Neural progenitor cell (in vitro differentiated cells): ENCODE results near the gene ARHGAP15. TPM values are rescaled to one million over a fixed set of nuclear protein-coding genes. Genes with fewer than 3 reads are reported as not detected.

Experiments used
- DNase-seq: peaks from one replicate; pipeline ENCODE4 v3.0.0-alpha.2; 2016; ENCODE audit warnings: low spot score
- H2AFZ ChIP-seq: fragments of 200-600 bp; sonication (generic); replicated peaks from 2 replicates; pipeline ENCODE4 v1.6.1; 2016; ENCODE audit warnings: antibody characterized with exemption
- H3F3A ChIP-seq: fragments of 200-600 bp; sonication (generic); 2 replicates; pipeline ENCODE4 v1.6.1; 2016; ENCODE audit warnings: antibody characterized with exemption, low read depth
- H3K27ac ChIP-seq: fragments of 200-600 bp; sonication (generic); 2 replicates; pipeline ENCODE4 v1.5.1; 2016; ENCODE audit warnings: mild to moderate bottlenecking
- H3K27me3 ChIP-seq: fragments of 200-600 bp; sonication (generic); 2 replicates; pipeline ENCODE4 v1.6.1; 2016; ENCODE audit warnings: mild to moderate bottlenecking, moderate library complexity
- H3K36me3 ChIP-seq: fragments of 200-600 bp; sonication (generic); 2 replicates; pipeline ENCODE4 v1.5.1; 2016
- H3K4me1 ChIP-seq: fragments of 200-600 bp; sonication (generic); 2 replicates; pipeline ENCODE4 v1.6.1; 2016; ENCODE audit warnings: mixed run types
- H3K4me2 ChIP-seq: fragments of 200-600 bp; sonication (generic); 2 replicates; pipeline ENCODE4 v1.6.1; 2016
- H3K4me3 ChIP-seq: fragments of 200-600 bp; sonication (generic); 2 replicates; pipeline ENCODE4 v1.5.1; 2016
- H3K79me2 ChIP-seq: fragments of 200-600 bp; sonication (generic); 2 replicates; pipeline ENCODE4 v1.6.1; 2016; ENCODE audit warnings: low read depth
- H3K9ac ChIP-seq: fragments of 200-600 bp; sonication (generic); 2 replicates; pipeline ENCODE4 v1.6.1; 2016
- H3K9me3 ChIP-seq: fragments of 200-600 bp; sonication (generic); 2 replicates; pipeline ENCODE4 v1.5.1; 2016; ENCODE audit warnings: low read depth
- H4K20me1 ChIP-seq: fragments of 200-600 bp; sonication (generic); 2 replicates; pipeline ENCODE4 v1.6.1; 2016; ENCODE audit warnings: low read depth
- H3K27ac Mint-ChIP-seq: 3 replicates; pipeline ENCODE4 v1.8.0; 2021; ENCODE audit warnings: mixed read lengths
- H3K27me3 Mint-ChIP-seq: 2 replicates; pipeline ENCODE4 v1.8.0; 2022; ENCODE audit warnings: low read depth, mild to moderate bottlenecking, inconsistent platforms, moderate library complexity, mixed read lengths; ENCODE audit not compliant: insufficient read depth
- H3K36me3 Mint-ChIP-seq: 3 replicates; pipeline ENCODE4 v1.8.0; 2021; ENCODE audit warnings: mixed read lengths
- H3K4me1 Mint-ChIP-seq: 3 replicates; pipeline ENCODE4 v1.8.0; 2021; ENCODE audit warnings: mixed read lengths
- H3K4me3 Mint-ChIP-seq: 3 replicates; pipeline ENCODE4 v1.8.0; 2021; ENCODE audit warnings: mild to moderate bottlenecking, moderate library complexity, mixed read lengths
- H3K9me3 Mint-ChIP-seq: 3 replicates; pipeline ENCODE4 v1.8.0; 2020; ENCODE audit warnings: mixed read lengths
- EZH2 ChIP-seq: fragments of 200-600 bp; sonication (generic); IDR thresholded peaks from 2 replicates; pipeline ENCODE4 v1.6.1; 2017; ENCODE audit warnings: antibody characterized with exemption, mild to moderate bottlenecking, moderate library complexity
- EZH2phosphoT487 ChIP-seq: fragments of 200-600 bp; sonication (generic); IDR thresholded peaks from 2 replicates; pipeline ENCODE4 v1.6.1; 2017; ENCODE audit warnings: antibody characterized with exemption
- total RNA-seq: library from RNA; depleted of rRNA; stranded (reverse); fragments of >200 nt; gene quantifications from 2 replicates; pipeline ENCODE4 v1.2.3, GENCODE V29; 2015; ENCODE audit warnings: low replicate concordance
- TF ChIP-seq, protein P1 (sequence below): fragments of 200-600 bp; sonication (generic); IDR thresholded peaks from 2 replicates; pipeline ENCODE4 v1.5.1; 2017; ENCODE audit warnings: antibody characterized with exemption, mild to moderate bottlenecking

Gene ARHGAP15
- total RNA-seq, 1 donor from 2014 or later: 5.9 TPM

DNA sequence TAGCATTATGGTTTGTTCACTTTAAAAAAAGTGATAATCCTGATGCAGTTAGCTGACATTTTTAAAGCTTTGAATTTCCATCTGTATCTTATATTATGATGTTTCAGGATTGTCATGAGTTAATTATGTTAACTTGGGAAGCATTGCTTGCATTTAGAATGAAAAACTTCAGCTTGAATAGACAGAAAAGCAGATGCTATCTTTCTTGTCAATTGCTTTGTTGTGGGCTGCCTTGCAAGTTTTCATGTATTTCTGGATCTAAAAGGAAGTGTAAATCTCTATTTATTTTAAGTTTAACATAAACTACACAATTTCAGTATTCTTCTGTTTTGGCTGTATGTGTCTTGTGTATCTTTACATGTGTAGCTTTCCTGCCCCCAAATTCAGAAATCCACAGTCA lies 479.5 kb downstream of the ARHGAP15 start:
- no peaks in the 10 kb centered on the region for H3K79me2 ChIP-seq
- H3K4me2 ChIP-seq: peak overlapping the region; percentile 37
- TF ChIP-seq EZH2: no peak
- TF ChIP-seq EZH2phosphoT487: no peak
- TF ChIP-seq, protein P1, sequence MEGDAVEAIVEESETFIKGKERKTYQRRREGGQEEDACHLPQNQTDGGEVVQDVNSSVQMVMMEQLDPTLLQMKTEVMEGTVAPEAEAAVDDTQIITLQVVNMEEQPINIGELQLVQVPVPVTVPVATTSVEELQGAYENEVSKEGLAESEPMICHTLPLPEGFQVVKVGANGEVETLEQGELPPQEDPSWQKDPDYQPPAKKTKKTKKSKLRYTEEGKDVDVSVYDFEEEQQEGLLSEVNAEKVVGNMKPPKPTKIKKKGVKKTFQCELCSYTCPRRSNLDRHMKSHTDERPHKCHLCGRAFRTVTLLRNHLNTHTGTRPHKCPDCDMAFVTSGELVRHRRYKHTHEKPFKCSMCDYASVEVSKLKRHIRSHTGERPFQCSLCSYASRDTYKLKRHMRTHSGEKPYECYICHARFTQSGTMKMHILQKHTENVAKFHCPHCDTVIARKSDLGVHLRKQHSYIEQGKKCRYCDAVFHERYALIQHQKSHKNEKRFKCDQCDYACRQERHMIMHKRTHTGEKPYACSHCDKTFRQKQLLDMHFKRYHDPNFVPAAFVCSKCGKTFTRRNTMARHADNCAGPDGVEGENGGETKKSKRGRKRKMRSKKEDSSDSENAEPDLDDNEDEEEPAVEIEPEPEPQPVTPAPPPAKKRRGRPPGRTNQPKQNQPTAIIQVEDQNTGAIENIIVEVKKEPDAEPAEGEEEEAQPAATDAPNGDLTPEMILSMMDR: no peak
- H3K27me3 Mint-ChIP-seq: peaks cover 2% of the 10 kb centered on the region
- H3K4me3 Mint-ChIP-seq: no peak overlapping the region
- H3K36me3 Mint-ChIP-seq: no peaks in the 10 kb centered on the region
- no peak overlapping the region for H3K9ac ChIP-seq
- no peaks in the 10 kb centered on the region for H3K9me3 ChIP-seq
- no peaks in the 10 kb centered on the region for H3K36me3 ChIP-seq
- peaks cover 31% of the 10 kb centered on the region for H3K4me1 Mint-ChIP-seq
- peak overlapping the region; percentile 6 for H2AFZ ChIP-seq
- no peaks in the 10 kb centered on the region for H3K27me3 ChIP-seq
- H3K9me3 Mint-ChIP-seq: no peaks in the 10 kb centered on the region
- no peaks in the 10 kb centered on the region for H4K20me1 ChIP-seq
- peaks cover 27% of the 10 kb centered on the region for H3F3A ChIP-seq
- no peak for DNase-seq
- H3K27ac ChIP-seq: peak overlapping the region; percentile 16
- peaks cover 50% of the 10 kb centered on the region for H3K4me1 ChIP-seq
- no peak overlapping the region for H3K4me3 ChIP-seq
- no peak overlapping the region for H3K27ac Mint-ChIP-seq

DNA sequence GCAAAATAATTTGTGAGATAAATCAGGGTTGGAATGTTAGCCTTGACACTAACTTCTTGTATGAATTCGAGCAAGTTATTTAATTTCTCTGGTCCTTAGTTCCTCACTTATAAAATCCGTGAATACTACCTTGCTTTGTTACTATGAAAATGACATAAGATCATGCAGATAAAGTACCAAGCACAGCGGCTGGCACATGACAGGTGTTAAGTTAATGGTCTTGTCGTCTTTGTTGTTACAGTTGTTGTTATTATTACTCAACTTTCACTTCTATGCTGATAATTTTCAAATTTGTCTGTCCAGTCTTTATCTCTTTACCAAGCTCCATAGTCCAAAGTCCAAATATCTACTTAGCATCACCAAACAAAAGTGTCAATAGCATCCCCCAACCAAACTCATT lies 482.1 kb downstream of the ARHGAP15 start:
- Mint-ChIP-seq H3K9me3 (no peaks in the 10 kb centered on the region), H3K27ac (no peak overlapping the region), H3K27me3 (peaks cover 2% of the 10 kb centered on the region), H3K36me3 (no peaks in the 10 kb centered on the region), H3K4me1 (peaks cover 22% of the 10 kb centered on the region), H3K4me3 (no peak overlapping the region)
- Histone ChIP-seq H2AFZ (no peak overlapping the region), H3K9me3 (no peaks in the 10 kb centered on the region), H3K27me3 (no peaks in the 10 kb centered on the region), H3K4me3 (no peak overlapping the region), H3K79me2 (no peaks in the 10 kb centered on the region), H3K4me2 (no peak overlapping the region), H3K9ac (no peak overlapping the region), H3K4me1 (peaks cover 31% of the 10 kb centered on the region), H3K36me3 (no peaks in the 10 kb centered on the region), H3F3A (peaks cover 11% of the 10 kb centered on the region), H3K27ac (no peak overlapping the region), H4K20me1 (no peaks in the 10 kb centered on the region)
- TF ChIP-seq, protein P1: no peak
- no peak for DNase-seq

DNA sequence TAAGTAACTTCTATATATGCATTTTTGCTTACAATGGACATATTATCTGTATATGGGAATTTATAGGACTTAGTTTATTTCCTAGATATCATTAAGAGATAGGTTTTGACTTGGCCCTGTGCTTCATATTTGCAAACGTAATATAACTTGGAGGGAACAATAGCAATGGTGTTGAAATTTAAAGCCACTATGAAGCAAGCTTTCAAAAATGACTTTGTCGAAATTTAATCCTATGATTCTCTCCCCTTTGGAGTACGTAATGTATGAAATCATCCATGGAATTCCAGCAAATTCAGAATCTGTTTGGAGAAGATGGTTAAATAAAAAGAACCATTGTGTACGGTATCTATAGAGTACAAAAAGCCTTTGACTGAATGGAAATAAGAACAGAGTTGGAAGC lies 486.3 kb downstream of the ARHGAP15 start:
- Histone ChIP-seq H4K20me1 (no peaks in the 10 kb centered on the region), H3K9ac (no peak overlapping the region), H3F3A (no peaks in the 10 kb centered on the region), H3K27me3 (no peaks in the 10 kb centered on the region), H3K27ac (no peak overlapping the region), H3K4me3 (no peak overlapping the region), H3K9me3 (no peaks in the 10 kb centered on the region), H3K79me2 (no peaks in the 10 kb centered on the region), H3K4me1 (peaks cover 11% of the 10 kb centered on the region), H3K36me3 (no peaks in the 10 kb centered on the region), H3K4me2 (no peak overlapping the region), H2AFZ (no peak overlapping the region)
- no peak for DNase-seq
- Mint-ChIP-seq H3K4me3 (no peak overlapping the region), H3K27ac (no peak overlapping the region), H3K27me3 (no peaks in the 10 kb centered on the region), H3K9me3 (no peaks in the 10 kb centered on the region), H3K36me3 (no peaks in the 10 kb centered on the region), H3K4me1 (no peaks in the 10 kb centered on the region)
- TF ChIP-seq, protein P1: no peak
- TF ChIP-seq EZH2: no peak
- TF ChIP-seq EZH2phosphoT487: no peak

DNA sequence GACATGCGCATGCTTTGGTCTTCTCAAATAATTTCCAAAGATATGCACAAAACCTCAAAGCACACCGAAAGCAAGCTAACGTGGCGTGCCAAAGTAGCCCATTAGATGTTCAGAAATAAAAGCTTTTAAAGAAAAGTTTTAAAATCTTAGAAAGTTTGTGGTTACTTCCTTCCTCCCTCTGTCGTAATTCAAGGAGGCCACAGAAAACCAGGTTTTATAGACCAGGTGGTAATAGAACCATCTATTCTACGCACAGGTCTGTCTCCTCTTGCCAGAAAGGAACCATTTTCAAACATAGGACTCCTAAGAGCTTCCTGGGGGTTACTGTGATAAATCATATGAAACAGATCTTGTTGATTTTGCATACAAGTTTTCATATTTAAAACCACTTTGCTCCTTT lies 487.2 kb downstream of the ARHGAP15 start:
- no peak overlapping the region for H3K4me3 ChIP-seq
- H3K4me1 Mint-ChIP-seq: no peaks in the 10 kb centered on the region
- DNase-seq: no peak
- no peaks in the 10 kb centered on the region for H3K36me3 ChIP-seq
- no peak overlapping the region for H3K4me2 ChIP-seq
- H3K9me3 Mint-ChIP-seq: no peaks in the 10 kb centered on the region
- H3K27ac ChIP-seq: no peak overlapping the region
- H3K27me3 Mint-ChIP-seq: no peaks in the 10 kb centered on the region
- H3K9me3 ChIP-seq: no peaks in the 10 kb centered on the region
- no peak overlapping the region for H2AFZ ChIP-seq
- no peaks in the 10 kb centered on the region for H3K36me3 Mint-ChIP-seq
- no peaks in the 10 kb centered on the region for H4K20me1 ChIP-seq
- H3K27ac Mint-ChIP-seq: no peak overlapping the region
- H3F3A ChIP-seq: no peaks in the 10 kb centered on the region
- H3K9ac ChIP-seq: no peak overlapping the region
- no peak overlapping the region for H3K4me3 Mint-ChIP-seq
- no peaks in the 10 kb centered on the region for H3K79me2 ChIP-seq
- no peaks in the 10 kb centered on the region for H3K27me3 ChIP-seq
- H3K4me1 ChIP-seq: peaks cover 11% of the 10 kb centered on the region
- TF ChIP-seq EZH2 (no peak), EZH2phosphoT487 (no peak)
- TF ChIP-seq, protein P1: no peak
